PC-3 (cell line): Measurements from ENCODE around the gene IL11RA. TPM values are rescaled to one million over a fixed set of nuclear protein-coding genes. Genes with fewer than 3 reads are reported as not detected.

Experiments
- ATAC-seq: fragments of 200-7000 bp; cut with Tn5 transposase; 2 replicates; pipeline ENCODE4 v1.9.1; 2020; ENCODE audit warnings: mild to moderate bottlenecking, moderate library complexity
- BruUV-seq: library from RNA; stranded (reverse); fragments of 400-500 nt; replicated peaks from 2 replicates; lab custom pipeline; 2021; lab: Mats Ljungman, UMichigan
- CTCF ChIA-PET: fragments of 300-600 bp; sonication (Branson Sonifier 250); formaldehyde crosslinking; loops from one replicate; lab custom pipeline; 2022; ENCODE audit warnings: antibody characterized with exemption; lab: Charles Lee
- POLR2A ChIA-PET: fragments of 300-600 bp; sonication (Branson Sonifier 250); formaldehyde crosslinking; loops from one replicate; lab custom pipeline; 2022; ENCODE audit warnings: antibody characterized with exemption; ENCODE audit not compliant: unreplicated experiment; lab: Charles Lee
- DNase-seq: peaks from one replicate; pipeline ENCODE4 v3.0.0-alpha.2; 2015
- H2AFZ ChIP-seq: fragments of 300-600 bp; sonication (generic); 2 replicates; pipeline ENCODE4 v1.6.0; 2016; ENCODE audit warnings: antibody characterized with exemption, low read length
- H3F3A ChIP-seq: fragments of 300-600 bp; sonication (generic); one replicate; pipeline ENCODE4 v1.6.0; 2017; ENCODE audit warnings: antibody characterized with exemption, low read length, control low read depth, mild to moderate bottlenecking; ENCODE audit not compliant: unreplicated experiment
- H3K27ac ChIP-seq: fragments of 300-600 bp; sonication (generic); 2 replicates; pipeline ENCODE4 v1.5.1; 2016; ENCODE audit warnings: mild to moderate bottlenecking, low read length
- H3K27me3 ChIP-seq: fragments of 300-600 bp; sonication (generic); 2 replicates; pipeline ENCODE4 v1.6.1; 2016; ENCODE audit warnings: low read length, mixed read lengths
- H3K36me3 ChIP-seq: fragments of 300-600 bp; sonication (generic); 2 replicates; pipeline ENCODE4 v1.6.1; 2016; ENCODE audit warnings: low read depth, mixed run types, low read length, mixed read lengths
- H3K4me1 ChIP-seq: fragments of 300-600 bp; sonication (generic); 2 replicates; pipeline ENCODE4 v1.5.1; 2016; ENCODE audit warnings: low read length; ENCODE audit not compliant: insufficient read depth
- H3K4me2 ChIP-seq: fragments of 300-600 bp; sonication (generic); 2 replicates; pipeline ENCODE4 v1.6.0; 2016; ENCODE audit warnings: low read length
- H3K4me3 ChIP-seq: fragments of 300-600 bp; sonication (generic); 2 replicates; pipeline ENCODE4 v1.5.1; 2016; ENCODE audit warnings: mild to moderate bottlenecking, low read length, mixed read lengths
- H3K79me2 ChIP-seq: fragments of 300-600 bp; sonication (generic); 2 replicates; pipeline ENCODE4 v1.6.1; 2017; ENCODE audit warnings: low read length, mixed read lengths
- H3K9ac ChIP-seq: fragments of 300-600 bp; sonication (generic); 2 replicates; pipeline ENCODE4 v1.6.0; 2016; ENCODE audit warnings: mild to moderate bottlenecking, low read length
- H3K9me2 ChIP-seq: fragments of 300-600 bp; sonication (generic); replicated peaks from 2 replicates; pipeline ENCODE4 v1.6.1; 2016; ENCODE audit warnings: mixed run types, low read length, mixed read lengths
- H3K9me3 ChIP-seq: fragments of 300-600 bp; sonication (generic); 2 replicates; pipeline ENCODE4 v1.6.1; 2016; ENCODE audit warnings: low read length, mixed read lengths
- H4K20me1 ChIP-seq: fragments of 300-600 bp; sonication (generic); 2 replicates; pipeline ENCODE4 v1.6.1; 2016; ENCODE audit warnings: low read length, mixed read lengths
- CTCF ChIP-seq: fragments of 300-600 bp; sonication (generic); conservative IDR thresholded peaks from 2 replicates; pipeline ENCODE4 v1.5.1; 2017; ENCODE audit warnings: antibody characterized with exemption, low read depth, mild to moderate bottlenecking, low read length
- EZH2 ChIP-seq: fragments of 300-600 bp; sonication (generic); IDR thresholded peaks from one replicate; pipeline ENCODE4 v1.6.1; 2017; ENCODE audit warnings: antibody characterized with exemption, mild to moderate bottlenecking, low read length; ENCODE audit not compliant: unreplicated experiment
- EZH2phosphoT487 ChIP-seq: fragments of 300-600 bp; sonication (generic); IDR thresholded peaks from 2 replicates; pipeline ENCODE4 v1.6.1; 2018; ENCODE audit warnings: mild to moderate bottlenecking, antibody characterized with exemption, low read length, borderline replicate concordance
- intact Hi-C: fragments of 100-400 bp; cut with micrococcal nuclease; formaldehyde crosslinking; loops from 2 replicates; pipeline ENCODE4 v1.9.0; 2023
- total RNA-seq: library from RNA; depleted of rRNA; stranded (reverse); fragments of >200 nt; gene quantifications from 2 replicates; pipeline ENCODE4 v1.2.3, GENCODE V29; 2014

Gene IL11RA
- total RNA-seq, 1 experiment from 2014 or later, result 8.3 TPM

- intact Hi-C loops, result no loop called here
- peaks cover 25% of the 10 kb centered on the region for H3K79me2 ChIP-seq
- DNase-seq (no peak), ATAC-seq (no peak)
- no peak overlapping the region for H3K27ac ChIP-seq
- H3K36me3 ChIP-seq, result no peaks in the 10 kb centered on the region
- no peaks in the 10 kb centered on the region for H3F3A ChIP-seq
- H3K4me1 ChIP-seq, result peaks cover 5% of the 10 kb centered on the region; the same call in 1 of the 2 replicates
- TF ChIP-seq EZH2phosphoT487 (no peak), CTCF (no peak), EZH2 (no peak)
- no peak overlapping the region for H3K9ac ChIP-seq
- H3K4me2 ChIP-seq, result peak overlapping the region; percentile 93
- H3K9me3 ChIP-seq, result no peaks in the 10 kb centered on the region
- peak overlapping the region; percentile 76; the same call in 1 of the 2 replicates for H3K4me3 ChIP-seq
- H4K20me1 ChIP-seq, result 0 out of 2 replicates have a peak, but pooled peaks cover 4% of the 10 kb centered on the region
- H3K9me2 ChIP-seq, result no peaks in the 10 kb centered on the region
- CTCF ChIA-PET, result no interaction called here
- POLR2A ChIA-PET, result no interaction called here
- no peaks in the 10 kb centered on the region for H3K27me3 ChIP-seq
- no peak overlapping the region for H2AFZ ChIP-seq
- no TSS peak for BruUV-seq
These were observed 16.4 kb upstream of the IL11RA start for GRCh38 chr9:34635556-34635955.

GRCh38 chr9:34636791-34637355 lies 15.1 kb upstream of the IL11RA start:
- ChIA-PET POLR2A (no interaction called here), CTCF (interaction anchor here (1.4 kb wide), 1 partner anchor 10 kb away, joined by 3 read pairs; no protein-coding TSS in a partner anchor)
- Histone ChIP-seq H3K4me2 (peak overlapping the region; percentile 93), H3K4me1 (peaks cover 5% of the 10 kb centered on the region; the same call in 1 of the 2 replicates), H3K27me3 (no peaks in the 10 kb centered on the region), H3K9me2 (no peaks in the 10 kb centered on the region), H2AFZ (peak overlapping the region; percentile 89), H3K4me3 (peak overlapping the region; percentile 76), H3K9ac (peak overlapping the region; percentile 92), H3K79me2 (peaks cover 25% of the 10 kb centered on the region), H3K36me3 (no peaks in the 10 kb centered on the region), H3K27ac (no peak overlapping the region), H3F3A (no peaks in the 10 kb centered on the region), H3K9me3 (no peaks in the 10 kb centered on the region), H4K20me1 (0 out of 2 replicates have a peak, but pooled peaks cover 4% of the 10 kb centered on the region)
- no TSS peak for BruUV-seq
- DNase-seq (no peak), ATAC-seq (peak; percentile 10)
- no peak for TF ChIP-seq EZH2phosphoT487
- TF ChIP-seq CTCF, result no peak
- no peak for TF ChIP-seq EZH2
- intact Hi-C loops, result no loop called here
